LoVo (cell line): ENCODE results near the gene ZNF460.

Experiments used
- DNase-seq: peaks from one replicate; pipeline ENCODE4 v3.0.0-alpha.2; 2016; ENCODE audit warnings: low spot score

Gene ZNF460

DNA sequence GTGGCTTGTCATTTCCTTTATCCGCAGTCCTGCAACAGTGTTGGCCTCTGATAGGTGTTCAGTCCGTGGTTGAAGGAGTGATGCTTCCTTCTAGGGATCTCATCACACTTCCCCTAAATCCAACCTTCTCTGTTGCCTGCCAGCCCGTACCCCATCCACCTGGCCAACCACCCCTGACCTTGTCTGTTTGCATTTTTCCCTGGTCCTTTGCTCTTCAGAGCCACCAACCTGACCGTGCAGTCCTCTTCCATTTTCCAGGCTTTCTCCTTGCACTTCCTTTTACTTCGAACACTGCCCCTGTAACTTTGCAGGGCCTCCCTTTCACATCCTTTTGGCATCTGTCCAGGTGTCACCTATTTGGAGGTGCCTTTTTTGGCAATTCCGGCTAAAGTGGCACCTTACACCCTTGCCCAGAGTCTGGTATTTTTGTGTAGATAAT lies 696 bp downstream of the ZNF460 start:
- DNase-seq = peak; percentile 13

DNA sequence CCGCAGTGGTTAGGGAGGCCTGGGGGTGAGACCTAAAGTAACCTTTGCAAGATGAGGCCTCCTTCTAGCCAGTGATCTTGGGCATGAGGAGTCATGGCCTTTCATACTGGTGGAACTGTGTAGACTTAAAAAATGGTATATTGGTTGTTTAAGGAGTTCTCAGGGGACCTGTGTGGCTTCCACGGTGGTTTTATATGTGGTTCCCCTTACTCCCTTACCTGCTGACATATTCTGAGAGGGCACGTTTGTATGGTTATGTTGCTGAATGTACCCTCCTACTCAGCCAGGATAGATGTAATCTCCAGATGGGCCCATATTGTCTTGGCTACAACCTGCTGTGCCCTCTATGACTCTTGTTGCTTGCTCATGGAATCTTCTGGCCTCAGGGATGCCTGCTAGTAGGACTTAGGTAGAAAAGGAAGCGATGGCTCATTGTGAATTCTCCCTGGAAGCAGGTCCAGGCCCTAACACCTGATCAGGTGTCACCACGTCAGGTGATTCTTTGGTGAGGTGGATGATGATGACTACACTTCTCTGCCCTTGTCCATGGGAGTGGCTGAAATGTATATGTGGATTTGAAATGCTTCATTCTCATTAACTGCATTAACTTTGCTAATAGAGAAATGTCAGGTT lies 1.8 kb downstream of the ZNF460 start:
- DNase-seq = no peak

DNA sequence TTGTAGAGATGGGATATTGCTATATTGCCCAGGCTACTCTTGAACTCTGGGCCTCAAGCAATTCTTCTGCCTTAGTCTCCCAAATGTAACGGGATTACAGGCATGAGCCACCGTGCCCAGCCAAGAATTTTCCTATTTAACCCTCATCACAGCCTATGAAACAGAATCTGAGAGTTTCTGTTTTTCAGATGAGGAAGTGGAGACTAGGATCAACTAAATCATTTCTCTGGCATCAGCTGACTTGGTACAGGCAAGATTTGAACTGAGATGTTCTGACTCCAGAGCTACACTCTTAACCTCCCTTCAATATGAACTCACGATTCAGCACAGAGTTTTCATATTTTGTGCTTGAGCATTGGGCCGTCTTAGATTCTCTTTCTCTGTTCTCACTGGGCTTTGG lies 8.1 kb downstream of the ZNF460 start:
- DNase-seq = no peak

DNA sequence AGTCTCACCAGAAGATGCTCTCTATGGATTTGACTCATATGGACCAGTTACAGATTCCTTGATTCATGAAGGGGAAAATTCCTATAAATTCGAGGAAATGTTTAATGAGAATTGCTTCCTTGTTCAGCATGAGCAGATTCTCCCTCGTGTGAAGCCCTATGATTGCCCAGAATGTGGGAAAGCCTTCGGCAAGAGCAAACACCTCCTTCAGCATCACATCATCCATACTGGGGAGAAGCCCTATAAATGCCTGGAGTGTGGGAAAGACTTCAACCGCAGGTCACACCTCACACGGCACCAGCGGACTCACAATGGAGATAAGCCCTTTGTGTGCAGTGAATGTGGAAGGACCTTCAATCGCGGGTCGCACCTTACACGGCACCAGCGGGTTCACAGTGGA lies 10.7 kb downstream of the ZNF460 start:
- no peak for DNase-seq

DNA sequence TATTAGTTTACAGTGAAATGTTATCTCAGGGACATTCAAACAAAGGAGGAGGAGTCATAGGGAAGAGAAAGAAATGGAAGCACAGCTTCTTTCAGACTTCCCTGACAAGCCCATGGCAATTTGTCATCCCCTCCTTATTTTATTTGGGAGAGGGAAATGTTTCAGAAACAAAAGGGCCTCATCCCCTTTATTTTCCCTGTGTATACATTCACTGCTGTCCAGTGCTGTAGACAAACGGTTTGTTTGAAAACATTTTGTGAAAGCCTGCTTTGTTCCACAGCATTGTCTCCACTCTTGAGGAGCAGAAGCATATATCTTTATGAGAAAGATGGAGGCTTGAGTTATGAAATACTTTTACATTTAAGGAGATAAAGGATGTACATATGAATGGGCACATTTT lies 12.3 kb downstream of the ZNF460 start:
- no peak for DNase-seq

DNA sequence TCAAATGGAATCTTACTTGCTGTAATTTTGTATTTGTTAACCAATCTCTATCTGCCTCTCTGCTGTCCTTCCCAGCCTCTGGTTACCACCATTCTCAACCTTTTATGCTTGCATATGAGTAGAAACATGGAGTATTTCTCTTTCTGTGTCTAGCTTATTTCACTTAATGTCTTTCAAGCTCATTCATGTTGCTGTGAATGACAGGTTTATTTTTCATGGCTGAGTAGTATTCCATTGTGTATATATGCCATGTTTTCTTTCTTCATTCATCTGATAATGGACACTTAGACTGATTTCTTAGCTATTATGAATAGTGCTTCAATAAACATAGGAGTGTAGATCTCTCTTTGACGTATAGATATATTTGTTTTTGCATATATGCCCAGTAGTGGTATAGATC lies 13.4 kb downstream of the ZNF460 start:
- no peak for DNase-seq

DNA sequence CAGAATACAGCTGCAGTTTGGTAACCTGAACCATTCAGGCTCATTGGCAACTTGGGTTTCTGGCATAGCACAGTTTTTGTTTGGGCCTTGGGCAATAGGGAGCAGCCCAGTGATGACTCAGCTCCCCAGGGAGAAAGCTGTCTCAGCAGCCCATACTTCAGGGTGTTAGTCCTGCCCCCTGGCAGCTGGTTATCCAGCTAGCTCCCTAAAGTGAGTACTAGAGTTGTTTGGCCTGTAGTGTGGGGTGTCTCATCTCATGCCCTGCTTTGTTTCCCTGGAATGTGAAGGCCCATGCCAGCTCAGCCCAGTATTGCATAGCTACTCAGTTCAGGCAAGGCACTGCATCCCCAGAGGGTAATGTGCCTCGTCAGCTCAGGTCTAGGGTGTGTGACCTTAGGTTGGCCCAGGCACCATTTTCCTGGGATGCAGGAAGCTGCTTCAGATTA lies 21.8 kb downstream of the ZNF460 start:
- no peak for DNase-seq

DNA sequence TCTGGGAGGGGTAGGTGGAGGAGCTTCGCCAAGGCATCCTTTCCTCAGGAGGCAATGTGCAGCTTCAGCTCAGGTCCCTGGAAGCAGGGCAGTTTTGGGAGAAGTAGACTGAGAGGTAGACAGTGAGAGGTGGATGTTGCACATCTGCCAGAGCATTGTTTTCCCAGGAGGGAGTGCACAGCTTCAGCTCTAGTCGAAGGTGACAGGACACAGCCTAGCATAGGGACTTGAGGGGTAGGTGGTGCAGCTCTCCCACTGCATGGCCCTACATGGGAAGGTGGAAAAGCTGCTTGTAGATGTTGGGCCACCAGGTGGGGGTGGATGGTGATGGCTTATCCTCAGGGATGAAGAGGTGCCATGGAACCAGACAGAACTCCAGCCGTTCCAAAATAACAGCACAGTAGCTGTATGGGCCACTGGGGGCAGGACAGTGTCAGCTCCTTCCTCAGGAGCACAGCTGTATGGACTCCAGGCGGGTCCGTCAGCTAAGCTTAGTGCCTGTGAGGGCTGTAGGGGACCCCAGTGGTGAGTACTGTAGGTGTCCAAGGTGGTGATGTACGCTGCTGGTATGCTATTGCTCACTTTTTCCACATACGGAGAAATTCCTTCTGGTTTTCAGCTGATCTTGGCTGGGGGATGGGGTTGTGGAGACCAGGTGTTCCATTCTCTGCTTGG lies 22.6 kb downstream of the ZNF460 start:
- no peak for DNase-seq

DNA sequence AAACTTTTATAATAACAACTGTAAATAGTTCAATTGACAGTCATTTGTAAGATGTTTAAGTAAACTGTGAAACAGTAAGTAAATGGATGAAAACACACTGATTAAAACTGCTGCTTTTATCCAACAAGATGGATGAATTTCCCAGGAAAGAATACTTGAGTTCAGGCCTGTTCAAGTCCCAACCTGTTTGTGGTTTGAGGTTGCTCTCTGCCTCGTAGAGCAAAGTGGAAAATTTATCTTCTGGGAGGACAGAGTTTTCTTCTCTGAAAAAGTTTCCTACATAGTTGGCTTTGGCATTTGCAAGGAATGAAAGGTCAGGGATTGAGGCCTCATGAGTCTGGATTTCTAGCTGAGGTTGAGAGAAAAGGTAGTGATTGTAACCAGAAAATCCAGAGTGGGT lies 24.8 kb downstream of the ZNF460 start:
- DNase-seq = no peak

DNA sequence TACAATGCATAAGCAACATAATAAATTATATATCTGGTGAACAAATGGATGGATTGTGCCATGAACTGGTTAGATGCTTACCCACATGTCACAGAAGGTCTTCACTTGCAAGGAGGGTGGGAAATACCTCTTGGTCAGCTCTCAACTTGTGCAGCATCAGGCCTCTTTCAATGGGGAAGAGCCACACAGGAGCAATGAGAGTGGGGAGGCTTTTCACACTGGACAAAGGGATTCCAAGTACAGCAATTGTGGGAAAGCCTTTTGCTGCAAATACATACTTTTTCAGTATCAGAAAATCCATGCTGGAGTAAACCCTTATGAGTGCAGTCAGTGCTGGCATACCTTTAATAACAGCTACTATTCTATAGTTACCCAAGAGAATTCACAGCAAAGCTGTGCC lies 28.2 kb downstream of the ZNF460 start:
- no peak for DNase-seq

DNA sequence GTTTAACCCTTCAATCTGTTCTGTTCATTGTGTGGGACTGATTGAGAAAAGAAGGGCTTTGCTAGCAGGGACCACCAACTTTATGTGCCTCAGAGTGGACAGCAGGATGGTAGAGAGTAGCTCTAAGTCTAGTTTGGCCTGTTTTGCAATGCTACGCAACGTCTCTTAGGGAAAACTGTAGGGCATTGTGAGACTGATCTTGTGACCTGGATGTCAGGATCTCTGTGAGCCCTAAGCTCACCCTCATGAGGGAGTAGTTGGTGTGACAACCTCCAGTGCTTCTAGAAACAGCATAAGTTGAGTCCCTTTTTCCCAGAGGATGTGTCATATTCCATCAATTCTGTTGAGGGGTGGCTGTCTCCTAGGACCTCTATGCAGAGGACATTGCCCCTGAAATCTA lies 30.5 kb downstream of the ZNF460 start:
- no peak for DNase-seq

DNA sequence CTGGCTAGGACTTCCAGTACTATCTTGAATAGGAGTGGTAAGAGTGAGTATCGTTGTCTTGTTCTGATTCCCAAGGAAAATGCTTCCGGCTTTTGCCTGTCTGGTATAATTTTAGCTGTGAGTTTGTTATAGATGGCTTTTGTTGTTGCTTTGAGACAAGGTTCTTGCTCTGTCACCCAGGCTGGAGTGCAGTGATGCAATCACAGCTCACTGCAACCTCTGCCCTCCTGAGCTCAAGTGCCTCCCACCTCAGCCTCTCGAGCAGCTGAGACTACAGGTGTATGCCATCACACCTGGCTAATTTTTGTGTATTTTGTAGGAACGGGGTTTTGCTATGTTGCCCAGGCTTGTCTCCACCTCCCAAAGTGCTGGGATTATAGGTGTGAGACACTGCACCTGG lies 33.9 kb downstream of the ZNF460 start:
- DNase-seq = no peak

DNA sequence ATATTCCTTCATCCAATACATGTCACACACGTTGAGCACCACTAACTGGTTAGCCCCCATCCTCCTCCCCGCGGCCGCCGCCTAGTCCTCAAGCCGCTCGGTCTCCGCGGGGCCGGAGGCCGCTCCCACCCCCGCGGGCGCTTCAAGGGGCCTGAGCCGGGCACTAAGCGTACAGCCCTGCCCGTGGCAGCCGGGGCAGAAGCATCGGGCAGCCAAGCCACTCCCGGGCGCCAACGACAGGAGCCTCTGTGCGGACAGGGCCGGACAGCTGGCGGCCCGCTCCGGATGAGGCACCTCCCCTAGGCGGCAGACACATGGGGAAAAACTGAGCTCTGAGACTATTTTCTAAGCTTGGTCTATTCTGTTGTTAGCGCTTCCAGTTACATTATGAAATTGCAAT lies 37.2 kb downstream of the ZNF460 start:
- DNase-seq = no peak

DNA sequence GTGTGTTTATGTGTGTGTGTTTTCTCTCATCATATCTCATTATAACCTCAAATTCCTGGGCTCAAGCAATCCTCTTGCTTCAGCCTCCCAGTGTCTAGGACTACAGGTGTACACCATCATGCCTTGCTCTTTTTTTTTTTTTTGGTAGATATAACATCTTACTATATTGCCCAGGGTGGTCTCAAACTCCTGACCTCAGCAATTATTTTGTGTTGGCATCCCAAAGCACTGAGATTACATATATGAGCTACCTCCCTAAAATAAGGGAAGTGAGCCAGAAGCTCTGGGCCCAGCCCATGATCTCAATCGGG lies 39.5 kb downstream of the ZNF460 start:
- no peak for DNase-seq

DNA sequence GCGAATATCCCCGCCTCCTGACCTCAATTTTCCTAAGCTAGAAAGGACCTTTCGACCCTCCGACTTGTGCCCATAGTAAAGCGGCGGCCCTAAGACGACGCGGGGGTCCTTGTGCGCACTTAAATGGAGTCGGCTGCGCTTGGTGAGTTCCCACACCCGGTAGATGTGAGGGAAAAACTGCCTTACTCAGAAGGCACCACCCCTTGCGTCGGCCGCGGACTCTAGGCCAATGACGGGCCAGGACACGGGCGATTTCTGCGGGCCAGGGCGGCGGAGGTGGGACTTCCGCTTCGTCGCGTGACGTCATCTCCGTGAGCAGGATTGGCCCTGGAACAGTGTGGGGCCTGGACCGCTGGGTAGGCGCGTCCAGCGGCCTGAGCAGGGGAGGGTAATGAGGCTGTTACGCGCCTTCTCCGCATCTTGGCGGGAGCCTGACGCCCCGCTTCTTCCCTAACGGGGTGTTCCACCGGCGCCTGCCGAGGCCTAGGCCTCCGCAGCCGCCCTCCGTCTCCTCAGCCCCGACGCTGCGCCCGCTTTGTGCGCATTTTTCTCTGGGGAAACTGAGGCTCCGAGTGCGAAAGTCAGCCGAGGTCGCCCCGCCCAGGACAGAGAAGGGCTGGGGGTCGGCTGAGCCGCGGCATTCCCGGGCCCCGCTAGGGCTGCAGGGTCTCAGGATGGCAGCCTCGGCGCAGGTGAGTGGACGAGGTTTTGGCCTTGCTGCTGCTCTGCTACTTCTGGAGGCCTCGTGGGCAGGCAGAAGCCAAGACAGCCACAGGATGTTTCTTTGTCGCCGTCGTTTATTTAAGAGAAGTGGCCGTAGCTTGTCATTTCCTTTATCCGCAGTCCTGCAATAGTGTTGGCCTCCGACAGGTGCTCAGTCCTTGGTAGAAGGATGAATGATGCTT lies 40.1 kb downstream of the ZNF460 start, which contains the start of gene ZNF543:
TSS of gene ZNF543 (plus strand) at position 293 of the 905 bp plus-strand sequence. CDS start at position 675, 382 bp downstream.
- no peak for DNase-seq

DNA sequence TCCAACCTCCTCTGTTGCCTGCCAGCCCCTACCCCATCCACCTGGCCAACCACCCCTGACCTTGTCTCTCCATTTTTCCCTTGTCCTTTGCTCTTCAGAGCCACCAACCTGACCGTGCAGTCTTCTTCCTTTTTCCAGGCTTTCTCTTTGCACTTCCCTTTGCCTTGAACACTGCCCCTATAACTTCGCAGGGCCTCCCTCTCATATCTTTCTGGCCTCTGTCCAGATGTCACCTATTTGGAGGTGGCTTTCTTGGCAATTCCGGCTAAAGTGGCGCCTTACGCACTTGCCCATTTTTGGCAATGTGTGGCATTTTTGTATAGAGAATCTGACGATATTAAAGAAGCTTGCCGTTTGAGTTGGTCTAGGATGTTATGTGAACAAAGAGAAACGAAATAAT lies 40.8 kb downstream of the ZNF460 start:
- no peak for DNase-seq

DNA sequence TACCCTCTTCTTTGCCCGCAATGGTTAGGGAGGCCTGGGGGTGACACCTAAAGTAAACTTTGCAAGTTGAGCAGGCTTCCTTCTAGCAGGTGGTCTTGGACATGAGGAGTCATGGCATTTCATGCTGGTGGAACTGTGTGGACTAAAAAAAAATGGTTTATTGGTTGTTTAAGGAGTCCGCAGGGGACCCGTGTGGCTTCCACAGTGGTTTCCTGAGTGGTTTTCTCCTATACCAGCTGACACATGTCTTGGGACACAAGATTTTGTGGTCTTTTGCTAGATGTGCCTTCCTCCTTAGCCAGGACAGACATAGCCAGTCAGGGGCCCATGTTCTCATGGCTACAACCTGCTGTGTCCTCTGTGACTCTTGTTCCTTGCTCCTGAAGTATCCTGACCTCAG lies 41.5 kb downstream of the ZNF460 start:
- no peak for DNase-seq

DNA sequence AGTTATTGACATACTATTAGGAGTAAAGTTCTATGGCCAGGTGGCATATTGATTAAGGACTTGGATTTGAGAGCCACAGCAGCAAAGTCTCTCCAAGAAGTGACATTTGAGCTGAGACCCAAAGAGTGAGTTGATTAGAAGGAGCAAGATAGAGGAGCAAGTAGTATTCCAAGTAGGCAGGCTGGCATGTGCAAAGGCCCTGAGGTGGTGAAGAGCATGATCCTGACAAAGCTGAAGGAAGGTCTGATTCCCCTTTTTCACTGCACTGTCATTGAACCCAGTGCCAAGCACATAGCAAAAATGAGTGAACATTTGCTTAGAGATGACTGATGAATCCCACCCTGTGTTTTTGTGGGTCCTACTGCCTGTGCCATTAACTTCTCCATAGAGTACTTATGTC lies 44.7 kb downstream of the ZNF460 start:
- no peak for DNase-seq

DNA sequence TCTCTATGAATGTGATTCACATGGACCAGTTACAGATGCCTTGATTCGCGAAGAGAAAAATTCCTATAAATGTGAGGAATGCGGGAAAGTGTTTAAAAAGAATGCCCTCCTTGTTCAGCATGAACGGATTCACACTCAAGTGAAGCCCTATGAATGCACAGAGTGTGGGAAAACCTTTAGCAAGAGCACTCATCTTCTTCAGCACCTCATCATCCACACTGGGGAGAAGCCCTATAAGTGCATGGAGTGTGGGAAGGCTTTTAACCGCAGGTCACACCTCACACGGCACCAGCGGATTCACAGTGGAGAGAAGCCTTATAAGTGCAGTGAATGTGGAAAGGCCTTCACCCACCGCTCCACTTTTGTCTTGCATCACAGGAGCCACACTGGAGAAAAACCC lies 47.7 kb downstream of the ZNF460 start:
- no peak for DNase-seq

DNA sequence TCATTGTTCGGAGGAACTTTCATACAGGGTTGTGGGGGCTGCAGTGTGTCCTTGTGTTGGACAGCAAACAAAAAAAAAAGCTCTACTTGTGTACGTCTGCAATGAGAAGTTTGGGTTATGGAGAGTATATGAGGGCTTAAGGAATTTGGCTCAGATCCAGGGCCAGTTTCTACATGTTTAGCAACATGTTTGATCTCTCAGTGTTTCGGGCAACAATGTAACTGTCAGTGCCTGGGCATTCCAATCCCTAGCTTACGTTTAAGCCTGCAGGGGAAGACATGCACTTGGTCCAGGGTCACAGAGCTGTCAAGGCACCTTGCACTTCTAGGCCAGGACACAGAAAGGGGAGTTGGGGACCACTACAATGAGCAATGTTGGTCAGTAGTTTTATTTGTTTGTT lies 53.9 kb downstream of the ZNF460 start:
- DNase-seq = no peak

DNA sequence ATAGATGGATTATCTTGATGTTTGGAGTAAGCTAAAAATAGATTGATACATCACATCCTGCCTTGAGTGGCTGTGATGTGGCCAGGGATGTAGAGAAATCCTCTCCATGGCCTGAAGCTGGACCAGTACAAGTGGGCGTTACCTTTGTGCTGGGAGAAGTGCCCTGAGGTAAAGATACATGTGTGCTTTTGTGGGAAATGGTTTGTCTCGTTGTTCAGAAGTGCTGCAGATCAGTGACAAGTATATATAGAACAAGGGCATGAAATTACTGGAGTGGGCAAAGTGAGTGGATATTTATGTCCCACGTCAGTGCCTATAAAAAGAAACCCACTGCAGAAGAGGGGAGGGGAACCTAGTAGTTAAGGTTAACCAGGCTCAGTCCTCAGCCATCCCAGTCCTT lies 58.6 kb downstream of the ZNF460 start:
- no peak for DNase-seq

DNA sequence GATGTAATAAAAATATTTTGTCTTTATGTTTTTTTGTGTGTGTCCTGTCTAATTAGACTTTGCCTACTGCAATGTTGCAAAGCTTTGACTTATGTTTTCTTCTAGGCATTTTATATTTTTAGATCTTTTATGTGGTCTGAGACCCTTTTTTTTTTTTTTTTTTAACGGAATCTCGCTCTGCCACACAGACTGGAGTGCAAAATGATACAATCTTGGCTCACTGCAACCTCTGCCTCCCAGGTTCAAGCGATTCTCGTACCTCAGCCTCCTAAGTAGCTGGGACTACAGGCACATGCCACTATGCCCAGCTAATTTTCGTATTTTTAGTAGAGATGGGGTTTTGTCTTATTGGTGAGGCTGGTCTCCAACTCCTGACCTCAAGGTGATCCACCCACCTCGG lies 62.3 kb downstream of the ZNF460 start:
- no peak for DNase-seq
